Stimulated activated CD4-positive, alpha-beta T cell treated with anti-CD3 and anti-CD28 coated beads, Interleukin-4, amount 100 ng/mL, for 24 hours (primary cell): ENCODE data around the gene ZNF280A.
"Not testable (repeated sequence)": the region's sequence is repeated elsewhere in the genome, so short reads cannot be mapped to it uniquely, and the experiment has no call there.

Experiments used
- DNase-seq: peaks from one replicate; pipeline ENCODE4 v3.0.0-alpha.2; 2020

The ZNF280A gene

GRCh38 chr22:22538226-22538989 is 18.3 kb upstream of the ZNF280A start:
- DNase-seq: no peak

GRCh38 chr22:22536916-22537315 is 16.8 kb upstream of the ZNF280A start:
- no peak for DNase-seq

- no peak for DNase-seq
Measured at GRCh38 chr22:22536515-22536914, 16.4 kb upstream of the ZNF280A start.

- no peak for DNase-seq
Measured at GRCh38 chr22:22535662-22536061, 15.6 kb upstream of the ZNF280A start.

- DNase-seq: no peak
Measured at GRCh38 chr22:22534604-22535415, 14.7 kb upstream of the ZNF280A start.

GRCh38 chr22:22533863-22534262 is 13.8 kb upstream of the ZNF280A start:
- DNase-seq: no peak

GRCh38 chr22:22533417-22533816 is 13.3 kb upstream of the ZNF280A start:
- DNase-seq: no peak

GRCh38 chr22:22532547-22533071 is 12.5 kb upstream of the ZNF280A start:
- not testable (repeated sequence) for DNase-seq

- no peak for DNase-seq
Measured at GRCh38 chr22:22531770-22532546, 11.9 kb upstream of the ZNF280A start.

- DNase-seq: no peak
Measured at GRCh38 chr22:22528780-22529179, 8.7 kb upstream of the ZNF280A start.

- DNase-seq: no peak
Measured at GRCh38 chr22:22527312-22527711, 7.2 kb upstream of the ZNF280A start.

- no peak for DNase-seq
Measured at GRCh38 chr22:22526125-22526912, 6.2 kb upstream of the ZNF280A start.

- DNase-seq: no peak
Measured at GRCh38 chr22:22523494-22523893, 3.4 kb upstream of the ZNF280A start.

GRCh38 chr22:22521631-22522030 is 1.6 kb upstream of the ZNF280A start:
- no peak for DNase-seq

- no peak for DNase-seq
Measured at GRCh38 chr22:22520667-22521602, 865 bp upstream of the ZNF280A start.

- DNase-seq: no peak
Measured at GRCh38 chr22:22519591-22519990, 479 bp downstream of the ZNF280A start.

GRCh38 chr22:22516992-22517391 is 3.1 kb downstream of the ZNF280A start:
- no peak for DNase-seq

GRCh38 chr22:22515890-22516289 is 4.2 kb downstream of the ZNF280A start:
- DNase-seq: no peak

- not testable (repeated sequence) for DNase-seq
Measured at GRCh38 chr22:22514431-22514830, 5.6 kb downstream of the ZNF280A start.

- no peak for DNase-seq
Measured at GRCh38 chr22:22513619-22514018, 6.5 kb downstream of the ZNF280A start.

GRCh38 chr22:22512951-22513350 is 7.1 kb downstream of the ZNF280A start:
- no peak for DNase-seq
